HG02759 (cell line): ENCODE data around the gene DEFB131A.
"Not testable (repeated sequence)": the region's sequence is repeated elsewhere in the genome, so short reads cannot be mapped to it uniquely, and the experiment has no call there.

ENCODE experiments used
- ATAC-seq: cut with Tn5 transposase; IDR thresholded peaks from one replicate; pipeline ENCODE4 v1.9.1; 2021; ENCODE audit warnings: mild to moderate bottlenecking, moderate library complexity; ENCODE audit not compliant: unreplicated experiment

Gene DEFB131A

DNA sequence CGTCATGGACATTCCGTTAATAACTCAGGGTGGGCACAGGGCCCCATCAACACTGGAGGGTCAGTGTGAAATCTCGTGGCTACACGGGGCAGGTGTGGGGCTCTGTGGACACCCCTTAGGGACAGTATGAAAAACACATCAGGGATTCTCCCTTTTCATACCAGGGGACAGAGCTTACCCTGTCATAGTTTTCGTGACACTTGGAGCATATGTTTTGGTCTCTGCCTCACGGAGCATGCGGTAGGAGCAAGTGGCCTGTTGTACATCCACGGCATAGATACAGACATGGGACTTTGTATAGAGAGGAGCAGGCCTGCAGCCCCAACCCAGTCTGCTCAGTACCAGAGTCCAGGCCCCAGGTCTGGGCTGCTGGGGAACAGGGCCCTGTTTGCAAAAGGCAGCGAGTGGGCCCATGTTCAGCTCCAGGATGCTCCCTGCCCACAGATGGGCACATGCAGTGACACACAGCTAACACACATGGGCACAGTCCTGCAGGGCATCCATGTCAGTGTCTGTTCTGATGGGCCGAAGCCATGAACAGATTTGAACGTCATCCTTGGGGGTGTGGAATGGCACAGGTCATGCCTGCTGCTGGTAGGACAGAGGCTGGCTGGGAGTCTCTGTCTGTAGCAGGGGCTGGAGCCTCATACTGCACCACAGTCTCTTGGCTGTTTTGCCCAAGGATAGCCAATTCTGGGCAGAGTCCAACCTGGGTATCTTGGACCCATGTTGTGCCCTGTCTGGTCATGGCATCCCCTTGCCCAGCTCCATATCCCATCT is 50.2 kb downstream of the DEFB131A start:
- ATAC-seq, result not testable (repeated sequence)

DNA sequence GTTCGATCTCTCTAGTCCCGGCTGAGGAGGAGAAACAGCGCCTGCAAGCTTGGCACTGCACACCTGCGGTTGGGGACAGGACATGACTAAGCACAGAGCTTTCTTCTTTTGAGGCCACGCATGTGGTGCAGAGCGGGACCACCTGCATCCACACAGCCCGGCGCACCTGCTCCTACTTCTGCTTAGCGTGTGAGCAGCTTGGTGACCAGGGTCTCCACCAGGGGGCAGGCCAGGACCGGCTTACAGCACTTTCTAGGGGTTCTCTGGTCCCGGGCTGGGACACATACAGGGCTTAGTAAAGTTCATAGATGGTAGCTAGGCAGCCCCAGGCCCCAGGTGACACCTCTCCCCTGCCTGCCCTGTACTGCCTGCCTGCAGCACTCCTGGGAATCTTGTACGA is 51.2 kb downstream of the DEFB131A start:
- not testable (repeated sequence) for ATAC-seq

DNA sequence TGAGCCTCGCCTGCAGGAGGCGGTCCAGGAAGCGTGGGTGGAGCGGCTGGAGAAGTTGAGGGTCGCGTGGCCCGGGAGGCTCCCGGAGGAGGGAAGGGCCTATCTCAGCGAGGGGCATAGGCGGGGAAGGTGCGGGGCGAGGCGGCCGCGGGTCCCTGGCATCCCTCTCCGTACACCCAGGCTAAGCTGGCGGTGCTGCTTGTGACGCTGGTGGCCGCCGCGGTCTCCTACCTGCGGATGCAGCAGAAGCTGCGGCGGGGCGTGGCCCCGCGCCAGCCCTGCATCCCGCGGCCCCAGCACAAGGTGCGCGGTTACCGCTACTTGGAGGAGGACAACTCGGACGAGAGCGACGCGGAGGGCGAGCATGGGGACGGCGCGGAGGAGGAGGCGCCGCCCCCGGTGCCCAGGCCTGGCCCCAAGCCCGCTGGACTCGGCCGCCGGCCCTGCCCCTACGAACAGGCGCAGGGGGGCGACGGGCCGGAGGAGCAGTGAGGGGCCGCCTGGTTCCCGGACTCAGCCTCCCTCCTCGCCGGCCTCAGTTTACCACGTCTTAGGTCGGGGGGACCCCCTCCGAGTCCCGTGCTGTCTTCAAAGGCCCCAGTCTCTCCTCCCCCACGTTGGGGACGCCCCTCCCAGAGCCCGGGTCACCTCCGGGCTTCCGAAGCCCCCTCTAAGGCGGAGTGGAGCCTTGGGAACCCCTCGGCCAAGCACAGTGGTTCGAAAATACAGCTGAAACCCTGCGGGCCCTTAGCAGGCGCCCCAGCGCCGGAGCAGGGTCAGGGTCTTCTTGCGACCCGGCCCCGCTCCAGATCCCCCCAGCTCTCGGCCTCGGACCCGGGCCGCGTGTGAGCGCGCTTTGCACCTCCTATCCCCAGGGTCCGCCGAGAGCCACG is 53.6 kb downstream of the DEFB131A start:
- ATAC-seq, result not testable (repeated sequence)

DNA sequence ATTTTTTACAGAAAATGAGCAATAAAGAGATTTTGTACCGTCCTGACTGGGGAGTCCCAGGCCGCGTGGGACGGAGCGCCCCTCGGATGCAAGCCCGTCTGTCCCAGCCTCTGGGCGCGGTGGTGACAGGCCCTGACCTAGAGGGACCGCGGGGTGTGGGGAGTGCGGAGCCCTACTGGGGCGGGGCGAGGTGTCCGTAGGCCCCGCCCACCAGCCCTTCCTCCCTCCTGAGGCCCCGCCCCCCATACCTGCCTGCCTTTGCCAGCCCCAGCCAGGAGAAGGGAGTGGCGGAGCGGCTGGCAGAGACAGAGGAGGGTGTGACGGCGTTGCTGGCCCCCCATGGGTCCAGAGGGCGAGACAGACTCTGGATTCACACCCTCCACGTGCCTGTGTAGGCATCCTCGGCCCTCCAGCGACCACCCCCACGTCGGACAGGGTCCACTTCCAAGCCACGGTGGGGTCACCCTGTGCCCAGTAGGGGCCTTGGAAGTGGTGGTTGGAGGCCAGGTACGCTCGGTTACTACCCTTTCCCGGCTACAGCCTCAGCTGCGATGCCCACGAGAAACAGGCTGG is 54.3 kb downstream of the DEFB131A start:
- not testable (repeated sequence) for ATAC-seq

DNA sequence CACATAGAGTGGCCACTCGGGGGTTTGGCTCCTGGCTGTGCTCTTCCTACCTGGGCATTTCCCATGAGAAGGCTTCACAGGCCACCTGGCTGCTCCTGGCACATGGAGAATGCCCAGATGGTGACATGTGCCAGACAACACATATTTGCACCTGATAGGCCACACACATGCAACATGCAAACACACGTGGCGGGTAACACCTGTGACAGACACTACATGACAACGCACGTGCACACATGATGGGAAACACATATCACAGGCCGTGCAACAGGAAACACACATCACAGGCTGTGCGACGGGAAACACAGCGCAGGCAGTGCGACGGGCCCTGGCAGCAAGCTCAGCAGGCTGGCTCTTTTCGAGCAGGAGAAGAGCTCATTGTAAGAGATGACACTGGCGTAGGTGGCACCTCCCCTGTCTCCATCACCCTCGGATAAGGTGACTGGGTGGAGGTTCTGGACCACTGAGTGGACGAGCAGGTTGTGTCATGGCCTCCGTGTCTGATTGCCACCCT is 55.8 kb downstream of the DEFB131A start:
- not testable (repeated sequence) for ATAC-seq
